C4-2B (cell line): ENCODE measurements around the gene CCL8.

Experiments used
- CTCF ChIP-seq: fragments of 450-650 bp; conservative IDR thresholded peaks from 2 replicates; pipeline ENCODE4 v1.5.1; 2017; ENCODE audit warnings: mild to moderate bottlenecking
- ZFX ChIP-seq: fragments of 450-650 bp; IDR thresholded peaks from 2 replicates; pipeline ENCODE4 v1.6.1; 2017

GRCh38 chr17:34319039-34319483, at the start of gene CCL8:
- TF ChIP-seq CTCF: no peak
- no peak for TF ChIP-seq ZFX
